ENCODE results near the gene HPS5.

HPS5 gene

GRCh38 chr11:18245396-18245795, 76.5 kb downstream of the HPS5 start:
- H3K4me3 ChIP-seq (ENCODE audit: low read depth, low read length): no peak overlapping the region
- ChIA-PET CTCF (interaction anchor here (0.9 kb wide), 1 partner anchor 150 kb away, joined by 3 read pairs; no protein-coding TSS in a partner anchor), POLR2A (no interaction called here)
- no peak for TF ChIP-seq CTCF (IDR thresholded peaks at IDR 0.05; ENCODE audit: insufficient read depth, low read length, missing control alignments)
- DNase-seq (ENCODE audit: low read depth, low spot score): no peak

- ChIA-PET CTCF (interaction anchor here (0.7 to 2.4 kb wide), 54 partner anchors 9 to 544 kb away, joined by 3 to 13 read pairs (median 4); partner anchors contain the start of genes GTF2H1, HPS5, SAA1 and TSG101), POLR2A (interaction anchor here (0.6 to 1.1 kb wide), 4 partner anchors 102 to 283 kb away, joined by 3 read pairs; partner anchors contain the start of gene TSG101)
- peak; percentile 85 for TF ChIP-seq CTCF (IDR thresholded peaks at IDR 0.05; ENCODE audit: insufficient read depth, low read length, missing control alignments)
- no peak overlapping the region for H3K4me3 ChIP-seq (ENCODE audit: low read depth, low read length)
- DNase-seq (ENCODE audit: low read depth, low spot score): peak; percentile 19
These were observed 78.1 kb downstream of the HPS5 start for GRCh38 chr11:18243783-18244362.

GRCh38 chr11:18239655-18240054, 82.3 kb downstream of the HPS5 start:
- DNase-seq (ENCODE audit: low read depth, low spot score): no peak
- ChIA-PET POLR2A (no interaction called here), CTCF (no interaction called here)
- H3K4me3 ChIP-seq (ENCODE audit: low read depth, low read length): no peak overlapping the region
- TF ChIP-seq CTCF (IDR thresholded peaks at IDR 0.05; ENCODE audit: insufficient read depth, low read length, missing control alignments): no peak

GRCh38 chr11:18236664-18237356, 85.1 kb downstream of the HPS5 start, which contains the start of gene SAA4:
TSS of gene SAA4 (minus strand) at chr11:18236802. CDS start at chr11:18235926, 876 bp downstream.
- DNase-seq (ENCODE audit: low read depth, low spot score): no peak
- POLR2A ChIA-PET: no interaction called here
- CTCF ChIA-PET: no interaction called here
- TF ChIP-seq CTCF (IDR thresholded peaks at IDR 0.05; ENCODE audit: insufficient read depth, low read length, missing control alignments): no peak
- H3K4me3 ChIP-seq (ENCODE audit: low read depth, low read length): no peak within 1 kb of the TSS

GRCh38 chr11:18235394-18236334, 86.3 kb downstream of the HPS5 start:
- H3K4me3 ChIP-seq (ENCODE audit: low read depth, low read length): no peak overlapping the region
- POLR2A ChIA-PET: no interaction called here
- DNase-seq (ENCODE audit: low read depth, low spot score): no peak
- CTCF ChIA-PET: interaction anchor here (0.6 to 1.4 kb wide), 2 partner anchors 8 to 10 kb away, joined by 3 to 11 read pairs; no protein-coding TSS in a partner anchor
- TF ChIP-seq CTCF (IDR thresholded peaks at IDR 0.05; ENCODE audit: insufficient read depth, low read length, missing control alignments): no peak

Measured in AG04449 (cell line).